ENCODE measurements around the gene CORO7.

DNA sequence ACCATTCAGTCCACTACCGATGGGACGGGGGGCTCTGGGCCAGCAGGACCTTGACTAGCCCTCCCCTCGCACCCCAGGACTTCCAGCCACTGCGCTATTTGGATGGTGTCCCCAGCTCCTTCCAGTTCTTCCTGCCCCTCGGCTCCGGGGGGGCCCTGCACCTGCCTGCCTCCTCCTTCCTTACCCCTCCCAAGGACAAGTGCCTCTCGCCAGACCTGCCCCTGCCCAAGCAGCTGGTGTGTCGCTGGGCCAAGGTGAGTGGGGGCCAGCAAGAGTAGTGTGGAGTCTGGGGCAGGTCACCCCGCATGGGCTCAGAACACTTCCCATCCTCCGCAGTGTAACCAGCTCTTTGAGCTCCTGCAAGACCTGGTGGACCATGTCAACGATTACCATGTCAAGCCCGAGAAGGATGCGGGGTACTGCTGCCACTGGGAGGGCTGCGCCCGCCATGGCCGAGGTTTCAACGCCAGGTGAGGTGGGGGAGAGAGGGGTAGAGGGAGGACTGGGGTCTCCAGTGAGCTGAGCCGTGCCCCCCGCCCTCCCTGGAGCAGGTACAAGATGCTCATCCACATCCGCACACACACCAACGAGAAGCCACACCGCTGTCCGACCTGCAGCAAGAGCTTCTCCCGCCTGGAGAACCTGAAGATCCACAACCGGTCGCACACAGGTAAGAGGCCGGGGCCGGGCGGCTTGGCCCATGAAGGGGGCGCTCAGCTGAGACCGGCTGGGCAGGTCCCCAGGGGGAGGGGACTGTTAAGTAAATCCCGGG, 81.5 kb downstream of the CORO7 start:
- TF ChIP-seq, protein P1, sequence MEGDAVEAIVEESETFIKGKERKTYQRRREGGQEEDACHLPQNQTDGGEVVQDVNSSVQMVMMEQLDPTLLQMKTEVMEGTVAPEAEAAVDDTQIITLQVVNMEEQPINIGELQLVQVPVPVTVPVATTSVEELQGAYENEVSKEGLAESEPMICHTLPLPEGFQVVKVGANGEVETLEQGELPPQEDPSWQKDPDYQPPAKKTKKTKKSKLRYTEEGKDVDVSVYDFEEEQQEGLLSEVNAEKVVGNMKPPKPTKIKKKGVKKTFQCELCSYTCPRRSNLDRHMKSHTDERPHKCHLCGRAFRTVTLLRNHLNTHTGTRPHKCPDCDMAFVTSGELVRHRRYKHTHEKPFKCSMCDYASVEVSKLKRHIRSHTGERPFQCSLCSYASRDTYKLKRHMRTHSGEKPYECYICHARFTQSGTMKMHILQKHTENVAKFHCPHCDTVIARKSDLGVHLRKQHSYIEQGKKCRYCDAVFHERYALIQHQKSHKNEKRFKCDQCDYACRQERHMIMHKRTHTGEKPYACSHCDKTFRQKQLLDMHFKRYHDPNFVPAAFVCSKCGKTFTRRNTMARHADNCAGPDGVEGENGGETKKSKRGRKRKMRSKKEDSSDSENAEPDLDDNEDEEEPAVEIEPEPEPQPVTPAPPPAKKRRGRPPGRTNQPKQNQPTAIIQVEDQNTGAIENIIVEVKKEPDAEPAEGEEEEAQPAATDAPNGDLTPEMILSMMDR (IDR thresholded peaks at IDR 0.05) = no peak
- TF ChIP-seq POLR2A (IDR thresholded peaks at IDR 0.05) (no peak), EP300 (IDR thresholded peaks at IDR 0.05) (no peak)

Measured in ovary (tissue), 3 donors.